GM12801 (cell line): ENCODE measurements around the gene HJV.

Experiments used
- CTCF ChIP-seq: IDR thresholded peaks from one replicate; pipeline ENCODE4 v1.5.1; 2011; ENCODE audit warnings: control low read depth; ENCODE audit not compliant: insufficient read length; ENCODE audit errors: extremely low read depth

HJV gene

GRCh38 chr1:145980457-145980994, 41.0 kb downstream of the HJV start:
- TF ChIP-seq CTCF, result no peak

- no peak for TF ChIP-seq CTCF
Measured at GRCh38 chr1:145979746-145980456, 41.6 kb downstream of the HJV start.

- no peak for TF ChIP-seq CTCF
Measured at GRCh38 chr1:145978854-145979745, 42.4 kb downstream of the HJV start.

- no peak for TF ChIP-seq CTCF
Measured at GRCh38 chr1:145978471-145978853, 43.1 kb downstream of the HJV start.

GRCh38 chr1:145977486-145978470, 43.8 kb downstream of the HJV start:
- no peak for TF ChIP-seq CTCF

GRCh38 chr1:145977016-145977415, 44.5 kb downstream of the HJV start:
- TF ChIP-seq CTCF, result no peak
